GM15510 (cell line): ENCODE measurements around the gene APBA2.

ENCODE experiments used
- POLR2A ChIP-seq: IDR thresholded peaks from 3 replicates; pipeline ENCODE4 v1.6.1; 2011; ENCODE audit warnings: borderline replicate concordance; ENCODE audit not compliant: insufficient read length; ENCODE audit errors: extremely low read depth

APBA2 gene

DNA sequence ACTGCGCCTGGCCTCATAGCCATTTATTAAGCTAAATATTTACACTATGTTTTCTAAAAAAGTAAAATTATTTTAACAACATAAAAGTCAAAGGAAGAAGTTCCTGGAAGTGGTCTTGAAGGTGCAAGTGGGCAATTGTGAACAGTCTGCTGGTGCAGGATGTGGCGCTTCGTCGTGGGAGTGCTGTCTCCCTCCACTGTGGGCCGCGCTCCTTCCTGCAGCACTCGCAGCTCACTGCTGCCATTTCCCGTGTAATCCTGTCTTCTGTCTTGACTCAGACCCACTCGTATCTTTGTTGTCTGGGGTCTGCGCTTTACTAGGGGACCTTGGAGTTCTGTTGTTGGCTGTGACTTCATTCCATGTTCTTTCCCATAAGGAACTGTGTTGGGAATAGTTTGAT, 56.3 kb downstream of the APBA2 start:
- no peak for TF ChIP-seq POLR2A

- no peak for TF ChIP-seq POLR2A
Measured at GRCh38 chr15:28942571-28942970, 56.8 kb downstream of the APBA2 start.

DNA sequence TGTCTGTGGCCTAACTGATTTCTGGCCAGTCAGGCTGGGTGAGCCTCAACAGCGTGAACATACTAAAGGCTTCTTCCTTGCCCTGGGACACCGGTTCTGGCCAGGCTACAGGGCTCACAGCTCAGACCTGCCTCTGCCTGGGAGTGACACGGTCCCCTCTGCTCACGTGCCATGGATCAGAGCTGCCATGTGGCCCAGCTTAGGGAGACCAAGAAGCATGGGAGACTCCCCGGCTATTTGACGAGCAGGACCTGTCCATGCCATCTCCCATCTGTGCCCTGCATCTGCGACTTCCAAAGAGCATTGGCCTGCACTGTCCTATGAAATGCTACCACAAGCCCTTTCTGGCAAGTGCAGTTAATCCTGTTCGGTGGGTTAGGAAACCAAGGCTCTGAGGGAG, 57.4 kb downstream of the APBA2 start:
- TF ChIP-seq POLR2A: no peak

DNA sequence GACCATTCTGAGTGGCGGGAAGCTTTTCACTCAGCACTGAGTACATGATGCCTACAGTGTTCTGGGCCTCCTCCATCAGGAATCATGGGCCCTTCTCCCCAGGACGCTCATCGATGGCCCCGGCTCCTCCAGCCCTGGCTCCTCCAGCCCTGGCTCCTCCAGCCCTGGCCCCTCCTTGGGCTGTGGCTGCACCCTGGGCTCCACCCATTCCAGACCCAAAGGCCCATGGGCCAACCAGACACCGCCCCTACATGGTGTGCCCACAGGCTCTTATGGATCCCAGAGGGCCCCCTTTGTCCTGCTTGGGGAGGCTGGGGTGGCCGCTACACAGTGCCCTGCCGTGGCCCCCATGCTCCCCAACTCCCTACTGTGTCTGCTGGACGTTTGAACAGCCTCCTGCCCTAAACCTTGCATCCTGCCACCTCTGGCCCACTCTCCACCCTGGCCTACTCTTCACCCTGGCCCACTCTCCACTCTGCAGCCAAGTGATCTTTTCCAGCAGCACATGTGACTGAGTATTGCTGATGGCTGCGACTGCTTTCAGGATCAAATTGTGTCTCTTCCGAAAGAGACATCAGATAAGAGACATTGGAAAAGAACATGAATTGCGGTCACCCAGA, 57.9 kb downstream of the APBA2 start:
- TF ChIP-seq POLR2A: no peak

GRCh38 chr15:28944286-28944685, 58.5 kb downstream of the APBA2 start:
- TF ChIP-seq POLR2A: no peak

DNA sequence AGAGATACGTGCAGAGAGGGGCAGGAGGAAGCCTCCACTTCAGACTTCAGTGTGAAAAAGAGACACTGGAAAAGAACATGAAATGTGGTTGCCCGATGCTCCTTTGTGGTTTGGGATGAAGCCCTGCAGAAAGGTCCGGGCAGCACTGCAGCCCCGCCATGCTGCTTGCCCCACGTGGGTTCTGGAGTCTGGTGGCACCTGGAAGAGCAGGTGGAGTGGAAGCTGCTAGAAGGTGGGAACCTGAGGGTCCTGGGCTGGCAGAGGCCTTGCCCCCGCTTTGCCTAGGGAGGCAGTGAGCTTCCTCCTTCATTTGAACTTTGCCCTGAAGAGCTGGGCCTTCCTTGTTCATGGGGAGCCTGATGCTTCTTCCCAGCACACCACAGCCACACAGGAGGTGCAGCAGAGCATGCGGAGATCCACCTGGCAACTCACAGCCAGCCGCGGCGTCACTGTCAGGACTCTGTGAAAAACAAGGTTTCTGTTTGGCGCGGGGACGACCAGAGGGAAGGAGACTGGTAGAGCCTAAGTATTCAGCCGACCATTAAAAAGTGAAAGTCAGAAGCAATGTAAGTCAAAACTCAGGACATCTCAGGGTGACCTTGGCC, 59.0 kb downstream of the APBA2 start:
- TF ChIP-seq POLR2A: no peak

DNA sequence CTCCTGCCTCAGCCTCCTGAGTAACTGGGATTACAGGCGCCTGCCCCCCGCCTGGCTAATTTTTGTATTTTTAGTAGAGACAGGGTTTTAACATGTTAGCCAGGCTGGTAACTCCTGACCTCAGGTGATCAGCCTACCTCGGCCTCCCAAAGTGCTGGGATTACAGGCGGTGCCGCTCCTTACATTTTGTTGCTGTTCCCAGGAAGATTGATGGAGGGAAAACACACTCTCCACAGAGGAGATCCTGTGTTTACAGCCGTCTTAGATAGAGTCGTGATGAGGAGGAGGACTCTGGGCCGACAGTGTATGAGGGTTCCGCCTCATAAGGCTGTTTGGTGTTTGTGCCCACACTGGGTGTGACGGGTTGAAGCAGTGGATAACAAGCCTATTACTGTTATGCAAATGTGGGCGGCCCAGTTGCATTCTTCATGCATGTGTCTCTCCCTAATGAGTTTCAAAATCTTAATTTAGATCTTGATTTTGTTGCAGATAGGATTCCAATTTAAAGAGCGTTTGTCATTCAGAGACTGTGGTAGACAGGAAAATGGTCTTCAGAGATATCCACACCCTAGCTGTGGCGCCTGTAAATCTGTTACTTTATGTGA, 60.0 kb downstream of the APBA2 start:
- TF ChIP-seq POLR2A: no peak

DNA sequence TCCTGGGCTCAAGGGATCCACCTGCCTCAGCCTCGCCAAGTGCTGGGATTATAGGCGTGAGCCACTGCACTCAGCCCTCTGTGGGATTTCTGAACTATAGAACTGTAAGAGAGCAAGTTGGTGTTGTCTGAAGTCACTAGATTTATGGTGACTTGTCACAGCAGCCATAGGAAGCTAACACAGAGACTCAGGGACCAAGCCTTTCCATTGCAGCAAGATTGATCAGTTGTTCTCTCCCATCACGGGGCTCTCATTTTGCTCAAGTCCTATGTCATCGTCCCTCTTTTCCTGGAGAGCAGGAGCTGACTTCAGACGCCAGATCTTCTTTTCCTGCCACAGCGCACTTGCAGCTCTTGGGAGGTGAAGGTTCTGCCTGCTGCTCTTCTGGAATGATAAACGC, 61.0 kb downstream of the APBA2 start:
- no peak for TF ChIP-seq POLR2A

GRCh38 chr15:28947221-28947674, 61.5 kb downstream of the APBA2 start:
- TF ChIP-seq POLR2A: no peak

- TF ChIP-seq POLR2A: no peak
Measured at GRCh38 chr15:28948036-28948435, 62.3 kb downstream of the APBA2 start.

DNA sequence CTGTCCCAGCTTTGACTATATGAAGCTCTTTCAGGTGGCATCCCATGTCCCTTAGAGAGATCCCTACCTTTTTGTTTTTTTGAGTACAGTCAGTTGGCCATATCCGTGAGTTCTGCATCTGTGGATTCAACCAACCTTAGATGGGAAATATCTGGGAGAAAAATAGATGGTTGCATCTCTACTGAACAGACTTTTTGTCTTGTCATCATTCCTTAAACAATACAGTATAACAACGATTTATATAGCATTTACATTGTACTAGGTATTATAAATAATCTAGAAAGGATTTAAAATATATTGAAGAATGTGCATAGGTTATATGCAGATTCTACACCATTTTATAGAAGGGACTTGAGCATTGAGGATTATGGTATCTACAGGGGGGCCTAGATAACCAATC, 65.1 kb downstream of the APBA2 start:
- TF ChIP-seq POLR2A: no peak

GRCh38 chr15:28952666-28953491, 67.1 kb downstream of the APBA2 start:
- no peak for TF ChIP-seq POLR2A

DNA sequence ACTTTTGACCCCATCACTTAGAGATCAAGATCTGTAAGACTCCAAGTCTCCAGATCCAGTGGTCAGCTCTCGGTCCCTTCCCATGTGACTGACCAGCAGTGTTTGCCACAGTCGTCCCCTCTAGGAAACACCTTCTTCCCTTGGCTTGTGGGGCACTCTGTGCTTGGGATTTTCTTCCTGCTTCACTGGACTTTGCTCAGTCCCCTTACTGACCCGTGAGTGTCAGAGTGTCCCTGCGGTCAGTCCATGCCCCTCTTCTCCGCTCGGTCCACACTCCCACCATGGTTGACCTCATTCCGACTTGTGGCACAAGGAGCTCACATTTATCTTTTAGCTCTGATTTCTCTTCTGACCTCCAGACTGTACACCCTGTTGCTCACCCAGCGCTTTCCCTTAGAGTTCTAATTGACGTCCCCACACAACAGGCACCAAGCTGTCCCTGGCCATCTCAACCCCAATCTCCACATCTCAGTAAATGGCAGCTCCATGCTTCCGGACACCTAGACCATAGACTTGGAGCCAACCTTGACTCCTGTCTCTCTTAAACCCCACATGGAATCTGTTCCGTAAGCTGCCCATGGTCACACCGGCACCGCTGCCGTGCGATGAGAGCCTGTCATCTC, 67.9 kb downstream of the APBA2 start:
- TF ChIP-seq POLR2A: no peak

DNA sequence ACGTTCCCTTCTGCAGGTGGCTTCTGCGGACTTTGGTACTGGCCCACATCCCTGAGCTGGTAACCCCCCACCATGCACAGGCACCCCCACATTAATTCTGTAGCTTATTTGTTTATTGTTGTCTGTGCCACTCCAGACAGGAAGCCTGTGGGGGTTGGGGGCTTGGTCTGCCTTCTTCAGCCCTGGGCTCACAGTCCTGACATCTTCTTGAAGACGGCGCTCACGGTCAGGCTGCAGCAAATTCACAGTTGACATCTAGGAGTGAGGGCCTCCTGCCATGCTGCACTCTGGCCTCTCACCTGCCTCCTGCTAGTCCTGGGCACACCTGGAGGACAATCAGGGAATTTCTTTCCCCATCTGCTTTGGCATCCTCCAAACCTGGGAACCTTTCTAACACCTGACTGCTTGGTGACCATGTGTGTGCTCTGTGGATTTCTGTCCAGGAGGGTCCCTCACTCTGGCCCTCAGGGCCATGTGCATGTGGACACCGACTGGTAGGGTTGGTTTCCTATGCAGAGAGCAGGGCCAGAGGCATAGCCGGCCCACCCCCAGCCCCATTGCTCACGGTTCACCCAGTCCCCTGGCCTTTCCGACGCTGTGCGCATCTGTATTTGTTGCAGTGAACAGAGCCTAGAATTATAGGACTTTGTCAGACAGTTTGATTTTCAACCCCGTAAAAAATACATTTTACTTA, 68.8 kb downstream of the APBA2 start:
- TF ChIP-seq POLR2A: no peak
